Measurements from ENCODE around the gene GGCT. TPM values are rescaled to one million over a fixed set of nuclear protein-coding genes. Genes with fewer than 3 reads are reported as not detected.
"Not testable (repeated sequence)": the region's sequence is repeated elsewhere in the genome, so short reads cannot be mapped to it uniquely, and the experiment has no call there.

Gene GGCT
- total RNA-seq, 1 experiment from 2014 or later = 153 TPM

GRCh38 chr7:30515761-30516160, 11.1 kb upstream of the GGCT start:
- no peak for DNase-seq (ENCODE audit: low read depth)

- DNase-seq (ENCODE audit: low read depth) = no peak
Measured at GRCh38 chr7:30514776-30515175, 10.1 kb upstream of the GGCT start.

- DNase-seq (ENCODE audit: low read depth) = no peak
Measured at GRCh38 chr7:30514177-30514576, 9.5 kb upstream of the GGCT start.

GRCh38 chr7:30513762-30514161, 9.1 kb upstream of the GGCT start:
- no peak for DNase-seq (ENCODE audit: low read depth)

- DNase-seq (ENCODE audit: low read depth) = no peak
Measured at GRCh38 chr7:30511973-30512662, 7.5 kb upstream of the GGCT start.

- no peak for DNase-seq (ENCODE audit: low read depth)
Measured at GRCh38 chr7:30511494-30511893, 6.9 kb upstream of the GGCT start.

GRCh38 chr7:30510124-30511075, 5.8 kb upstream of the GGCT start:
- DNase-seq (ENCODE audit: low read depth) = peak; percentile 48

- DNase-seq (ENCODE audit: low read depth) = not testable (repeated sequence)
Measured at GRCh38 chr7:30509171-30509857, 4.7 kb upstream of the GGCT start.

- DNase-seq (ENCODE audit: low read depth) = not testable (repeated sequence)
Measured at GRCh38 chr7:30507346-30507900, 2.8 kb upstream of the GGCT start.

- DNase-seq (ENCODE audit: low read depth) = no peak
Measured at GRCh38 chr7:30505174-30505697, 607 bp upstream of the GGCT start.

GRCh38 chr7:30503274-30504212, 1.1 kb downstream of the GGCT start:
- DNase-seq (ENCODE audit: low read depth) = no peak

- DNase-seq (ENCODE audit: low read depth) = no peak
Measured at GRCh38 chr7:30502470-30503251, 2.0 kb downstream of the GGCT start.

- DNase-seq (ENCODE audit: low read depth) = no peak
Measured at GRCh38 chr7:30501264-30501663, 3.4 kb downstream of the GGCT start.

GRCh38 chr7:30493228-30493627, 11.4 kb downstream of the GGCT start:
- no peak for DNase-seq (ENCODE audit: low read depth)

- no peak for DNase-seq (ENCODE audit: low read depth)
Measured at GRCh38 chr7:30491417-30491816, 13.2 kb downstream of the GGCT start.

GRCh38 chr7:30487371-30487770, 17.3 kb downstream of the GGCT start:
- no peak for DNase-seq (ENCODE audit: low read depth)

GRCh38 chr7:30485667-30486066, 19.0 kb downstream of the GGCT start:
- DNase-seq (ENCODE audit: low read depth) = no peak

GRCh38 chr7:30481416-30481815, 23.2 kb downstream of the GGCT start:
- not testable (repeated sequence) for DNase-seq (ENCODE audit: low read depth)

GRCh38 chr7:30479202-30480120, 25.2 kb downstream of the GGCT start:
- peak; percentile 68 for DNase-seq (ENCODE audit: low read depth)
